ENCODE data around the gene COQ8B. TPM values are rescaled to one million over a fixed set of nuclear protein-coding genes. Genes with fewer than 3 reads are reported as not detected.

The COQ8B gene
- total and polyA plus RNA-seq, 10 donors, result 18.4 to 40.2 (median 32.6) TPM

GRCh38 chr19:40663695-40664692 lies 52.7 kb downstream of the COQ8B start:
- H3K27me3 ChIP-seq (replicated peaks in 1 of 7), result no peaks in the 10 kb centered on the region
- peaks cover 0 to 5% (median 2%) of the 10 kb centered on the region in 8 donors for H3K9me3 ChIP-seq
- peaks cover 0 to 24% (median 6%) of the 10 kb centered on the region in 6 donors for H3K36me3 ChIP-seq
- H3K27ac ChIP-seq, result peak overlapping the region; percentile 68 to 94 (median 88)
- intact Hi-C loops (cut with DNase I; ENCODE audit: low total_unique reads), result loop anchor here (5.0 kb wide), 2 partner anchors 158 to 478 kb away; no protein-coding TSS in a partner anchor
- 49 to 55% (median 51%) methylated on average over 21 to 24 of the region's 24 CpGs for WGBS, 5 donors
- peak overlapping the region; percentile 64 to 94 (median 82) for H3K4me3 ChIP-seq
- DNase-seq, result peak; percentile 70
- TF ChIP-seq POLR2AphosphoS5 (IDR thresholded peaks at IDR 0.05) (peak in 1 of 3 donors; percentile 16), CTCF (IDR thresholded peaks at IDR 0.05 in 8 of 11, conservative IDR thresholded peaks at IDR 0.05 in 3 of 11) (no peak), POLR2A (IDR thresholded peaks at IDR 0.05) (no peak)
- peaks cover 0 to 23% (median 15%) of the 10 kb centered on the region in 6 donors for H3K4me1 ChIP-seq

- intact Hi-C loops (cut with DNase I; ENCODE audit: low total_unique reads), result loop anchor here (5.0 kb wide), 2 partner anchors 159 to 479 kb away; no protein-coding TSS in a partner anchor
- Histone ChIP-seq H3K9me3 (no peaks in the 10 kb centered on the region), H3K36me3 (peaks cover 0 to 15% (median 5%) of the 10 kb centered on the region in 6 donors), H3K27me3 (replicated peaks in 1 of 7) (no peaks in the 10 kb centered on the region), H3K4me3 (peak overlapping the region; percentile 64 to 94 (median 82)), H3K4me1 (peaks cover 0 to 23% (median 15%) of the 10 kb centered on the region in 6 donors), H3K27ac (peak overlapping the region; percentile 68 to 94 (median 88))
- 1 to 2% (median 1%) methylated on average over 56 to 60 of the region's 60 CpGs for WGBS, 5 donors
- TF ChIP-seq POLR2A (IDR thresholded peaks at IDR 0.05) (no peak), CTCF (IDR thresholded peaks at IDR 0.05 in 8 of 11, conservative IDR thresholded peaks at IDR 0.05 in 3 of 11) (peak in 9 of 11 experiments; percentile 46 to 99 (median 99)), POLR2AphosphoS5 (IDR thresholded peaks at IDR 0.05) (peak; percentile 69 to 90 (median 83))
- peak; percentile 98 for DNase-seq
Observed at GRCh38 chr19:40662925-40663694, 53.6 kb downstream of the COQ8B start.

- WGBS, 5 donors, result 80 to 92% (median 84%) methylated on average over 1 of the region's 1 CpG
- H3K27me3 ChIP-seq (replicated peaks in 1 of 7), result no peaks in the 10 kb centered on the region
- intact Hi-C loops (cut with DNase I; ENCODE audit: low total_unique reads), result loop anchor here (5.0 kb wide), 2 partner anchors 161 to 481 kb away; no protein-coding TSS in a partner anchor
- H3K4me1 ChIP-seq, result peaks cover 0 to 23% (median 15%) of the 10 kb centered on the region in 6 donors
- TF ChIP-seq POLR2AphosphoS5 (IDR thresholded peaks at IDR 0.05) (no peak), CTCF (IDR thresholded peaks at IDR 0.05 in 8 of 11, conservative IDR thresholded peaks at IDR 0.05 in 3 of 11) (no peak), POLR2A (IDR thresholded peaks at IDR 0.05) (no peak)
- peaks cover 0 to under 1% (median 0%) of the 10 kb centered on the region in 6 donors for H3K36me3 ChIP-seq
- DNase-seq, result no peak
- no peak overlapping the region for H3K4me3 ChIP-seq
- H3K9me3 ChIP-seq, result no peaks in the 10 kb centered on the region
- H3K27ac ChIP-seq, result peak overlapping the region in 1 of 8 donors; percentile 90
Observed at GRCh38 chr19:40661616-40662015, 55.1 kb downstream of the COQ8B start.
